Peyer's patch (tissue), 4 donors: ENCODE data around the gene KMT5B.

Experiments used
- CTCF ChIP-seq, 6 experiments: fragments of 450-650 bp in 4 of 6; fragments of 200-600 bp in 2 of 6; sonication (generic) in 1 of 6; IDR thresholded peaks; one replicate each; pipeline ENCODE4 v1.5.1; 2017 to 2019; ENCODE audit warnings: antibody characterized with exemption in 6 of 6, mild to moderate bottlenecking in 3 of 6, moderate library complexity in 1 of 6
- POLR2A ChIP-seq, 2 donors: fragments of 450-650 bp; IDR thresholded peaks; one replicate each; pipeline ENCODE4 v1.5.1; 2017; ENCODE audit warnings: antibody characterized with exemption in 2 of 2, mild to moderate bottlenecking in 2 of 2, moderate library complexity in 2 of 2

- TF ChIP-seq CTCF (IDR thresholded peaks at IDR 0.05): peak in 1 of 6 experiments; percentile 10
- TF ChIP-seq POLR2A (IDR thresholded peaks at IDR 0.05): peak in 1 of 2 donors; percentile 44
Measured at GRCh38 chr11:68153742-68154141, 59.4 kb downstream of the KMT5B start.
